K562 (cell line): ENCODE results near the gene TECPR2. TPM values are rescaled to one million over a fixed set of nuclear protein-coding genes. Genes with fewer than 3 reads are reported as not detected.

ENCODE experiments used
- ATF1 ChIP-seq, 2 experiments: fragments of 450-650 bp in 1 of 2; IDR thresholded peaks; 2 replicates each; pipeline ENCODE4 v1.6.1; 2016; ENCODE audit warnings: missing compliant biosample characterization in 1 of 2, missing genetic modification characterization in 1 of 2
- CBFA2T2 ChIP-seq: fragments of 450-650 bp; conservative IDR thresholded peaks from 2 replicates; pipeline ENCODE4 v1.6.1; 2017; ENCODE audit warnings: mild to moderate bottlenecking
- CEBPG ChIP-seq, 3 experiments: fragments of 200-800 bp in 1 of 3; sonication (Bioruptor generic) in 1 of 3; sonication (generic) in 1 of 3; formaldehyde crosslinking in 1 of 3; IDR thresholded peaks in 2 of 3; conservative IDR thresholded peaks in 1 of 3; 2 replicates each; pipeline versions ENCODE4 v1.6.1 to v1.8.0; 2016 to 2022; ENCODE audit warnings: missing compliant biosample characterization in 2 of 3, missing genetic modification characterization in 2 of 3, mild to moderate bottlenecking in 1 of 3, missing genetic modification reagents in 1 of 3
- CHCHD3 ChIP-seq: fragments of 250-450 bp; sonication (Bioruptor Pico); IDR thresholded peaks from 2 replicates; pipeline ENCODE4 v2.1.2; 2022; ENCODE audit warnings: mild to moderate bottlenecking
- polyA plus RNA-seq, 8 experiments: library from polyadenylated mRNA; depleted of rRNA in 4 of 8; stranded (reverse) in 5 of 8; unstranded in 3 of 8; fragments of >200 nt; fragmentation: Nextera tagmentation in 2 of 8; fragmentation: Illumina TruSeq in 1 of 8; extraction: Ambion mirVana in 2 of 8; extraction: Trizol in 1 of 8; gene quantifications; 2 replicates each; pipeline versions ENCODE4 v1.2.1 to v1.2.3, GENCODE V29; 2011 to 2014; ENCODE audit warnings: inconsistent platforms in 1 of 8, missing spikeins in 1 of 8
- total RNA-seq, 7 experiments: library from RNA; depleted of rRNA in 6 of 7; stranded (reverse); fragments of >200 nt in 6 of 7; fragmentation: Illumina TruSeq in 2 of 7; extraction: Trizol in 2 of 7; gene quantifications; 2 replicates each; pipeline versions ENCODE4 v1.2.1 to v1.2.3, GENCODE V29; 2011 to 2021; ENCODE audit warnings: low replicate concordance in 1 of 7
- TF ChIP-seq, protein P1 (sequence below): fragments of 250-450 bp; sonication (Bioruptor Pico); IDR thresholded peaks from 2 replicates; pipeline ENCODE4 v1.4.0; 2020; ENCODE audit warnings: mild to moderate bottlenecking, moderate library complexity, borderline replicate concordance
- TF ChIP-seq, protein P2 (sequence below): fragments of 250-450 bp; sonication (Bioruptor Pico); IDR thresholded peaks from 2 replicates; pipeline ENCODE4 v1.5.0; 2021; ENCODE audit warnings: mild to moderate bottlenecking, moderate library complexity
- TF ChIP-seq, protein P3 (sequence below): fragments of 250-450 bp; sonication (Bioruptor Pico); IDR thresholded peaks from 2 replicates; pipeline ENCODE4 v1.9.0; 2021; ENCODE audit warnings: mild to moderate bottlenecking, inconsistent platforms
- TF ChIP-seq, protein P4 (sequence below): fragments of 250-450 bp; sonication (Bioruptor Pico); IDR thresholded peaks from 2 replicates; pipeline ENCODE4 v1.4.0; 2020

TECPR2 gene
- total and polyA plus RNA-seq, 9 of the 15 experiments (the other 6 are each of a cell fraction or from before 2014, with no cell fraction given): 0.04 to 3.0 (median 0.83) TPM

DNA sequence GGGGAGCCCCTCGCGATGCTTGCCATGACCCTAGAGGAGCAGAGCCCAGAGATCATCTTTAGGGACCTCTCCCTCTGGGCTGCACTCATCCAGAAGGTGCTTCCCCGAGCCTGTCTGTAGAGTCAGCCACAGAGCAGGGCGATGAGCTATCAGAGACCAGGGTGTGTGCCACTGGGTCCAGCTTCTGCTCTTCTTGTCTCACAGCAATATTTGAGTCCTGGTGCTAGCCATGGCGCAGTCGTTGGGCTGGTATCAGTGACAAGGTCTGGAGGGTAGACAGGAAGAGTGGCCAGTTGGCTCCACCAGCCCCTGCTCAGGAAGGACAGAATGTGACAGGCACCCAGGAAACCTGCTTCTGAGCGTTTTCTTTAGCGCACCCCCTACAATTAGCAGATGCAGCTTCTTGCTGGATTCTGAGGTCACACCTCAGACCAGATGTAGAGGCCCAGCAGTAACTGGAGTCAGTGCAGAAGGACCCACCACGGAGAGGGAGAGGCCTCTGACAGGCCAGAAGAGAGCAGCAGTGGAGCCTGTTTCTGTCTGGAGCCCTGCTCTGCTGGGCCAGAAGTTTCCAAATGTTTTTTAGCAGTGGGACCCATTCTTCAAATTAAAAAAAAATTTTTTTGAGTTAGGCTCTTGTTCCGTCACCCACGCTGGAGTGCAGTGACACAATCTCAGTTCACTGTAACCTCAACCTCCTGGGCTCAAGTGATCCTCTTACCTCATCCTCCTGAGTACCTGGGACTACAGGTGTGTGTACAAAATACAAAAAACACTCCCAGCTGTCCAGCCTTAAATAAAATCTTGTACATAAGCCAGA is 123.2 kb downstream of the TECPR2 start (continued):
- TF ChIP-seq, protein P1, sequence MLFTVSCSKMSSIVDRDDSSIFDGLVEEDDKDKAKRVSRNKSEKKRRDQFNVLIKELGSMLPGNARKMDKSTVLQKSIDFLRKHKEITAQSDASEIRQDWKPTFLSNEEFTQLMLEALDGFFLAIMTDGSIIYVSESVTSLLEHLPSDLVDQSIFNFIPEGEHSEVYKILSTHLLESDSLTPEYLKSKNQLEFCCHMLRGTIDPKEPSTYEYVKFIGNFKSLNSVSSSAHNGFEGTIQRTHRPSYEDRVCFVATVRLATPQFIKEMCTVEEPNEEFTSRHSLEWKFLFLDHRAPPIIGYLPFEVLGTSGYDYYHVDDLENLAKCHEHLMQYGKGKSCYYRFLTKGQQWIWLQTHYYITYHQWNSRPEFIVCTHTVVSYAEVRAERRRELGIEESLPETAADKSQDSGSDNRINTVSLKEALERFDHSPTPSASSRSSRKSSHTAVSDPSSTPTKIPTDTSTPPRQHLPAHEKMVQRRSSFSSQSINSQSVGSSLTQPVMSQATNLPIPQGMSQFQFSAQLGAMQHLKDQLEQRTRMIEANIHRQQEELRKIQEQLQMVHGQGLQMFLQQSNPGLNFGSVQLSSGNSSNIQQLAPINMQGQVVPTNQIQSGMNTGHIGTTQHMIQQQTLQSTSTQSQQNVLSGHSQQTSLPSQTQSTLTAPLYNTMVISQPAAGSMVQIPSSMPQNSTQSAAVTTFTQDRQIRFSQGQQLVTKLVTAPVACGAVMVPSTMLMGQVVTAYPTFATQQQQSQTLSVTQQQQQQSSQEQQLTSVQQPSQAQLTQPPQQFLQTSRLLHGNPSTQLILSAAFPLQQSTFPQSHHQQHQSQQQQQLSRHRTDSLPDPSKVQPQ (CRISPR knock-in tag): no peak
- TF ChIP-seq, protein P2, sequence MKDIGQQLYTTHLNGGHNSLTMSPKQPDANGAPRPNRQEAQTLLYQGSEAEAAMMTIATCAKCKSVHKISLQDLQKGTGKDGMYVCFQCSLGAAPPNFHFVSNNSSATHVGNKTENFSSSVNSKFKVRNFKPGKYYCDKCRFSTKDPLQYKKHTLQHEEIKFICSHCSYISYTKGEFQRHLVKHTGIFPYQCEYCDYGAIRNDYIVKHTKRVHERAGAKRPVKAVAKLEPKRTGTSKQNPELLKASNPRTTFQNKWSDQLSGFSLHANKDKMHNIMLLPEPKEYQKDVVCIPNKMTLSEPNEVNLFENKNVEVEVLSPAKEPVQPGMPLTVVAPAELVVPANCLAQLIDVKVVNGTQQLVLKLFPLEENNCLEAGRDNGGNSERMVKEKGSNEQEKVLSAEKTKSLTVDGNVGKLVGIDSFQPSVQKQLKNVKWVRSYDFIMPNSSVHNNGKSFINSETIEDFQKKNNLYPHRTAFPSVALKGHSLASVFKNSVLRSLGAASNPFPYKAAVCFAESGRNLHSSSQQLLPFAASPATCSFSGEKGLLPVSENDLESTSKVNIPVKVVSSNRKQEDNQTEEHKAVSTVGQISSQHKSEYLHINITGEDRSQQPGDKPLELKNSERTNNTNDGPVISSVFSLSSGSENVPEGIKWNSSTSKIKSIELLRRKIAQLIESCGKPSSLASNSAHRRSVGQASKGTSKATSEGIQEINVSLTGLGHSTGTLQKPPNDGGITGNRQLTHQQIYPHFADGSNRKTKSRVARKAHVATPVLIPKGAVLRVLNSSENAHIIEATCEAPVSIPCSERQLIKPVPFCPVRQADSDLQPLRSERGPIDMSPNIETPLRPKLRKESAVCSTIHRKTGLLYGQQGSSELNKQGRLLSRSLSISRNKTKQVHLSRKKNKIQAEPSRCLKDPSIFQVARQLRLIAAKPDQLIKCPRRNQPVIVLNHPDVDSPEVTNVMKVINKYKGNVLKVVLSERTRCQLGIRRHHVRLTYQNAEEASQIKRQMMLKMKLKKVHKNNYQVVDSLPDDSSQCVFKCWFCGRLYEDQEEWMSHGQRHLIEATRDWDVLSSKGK: no peak
- TF ChIP-seq, protein P3, sequence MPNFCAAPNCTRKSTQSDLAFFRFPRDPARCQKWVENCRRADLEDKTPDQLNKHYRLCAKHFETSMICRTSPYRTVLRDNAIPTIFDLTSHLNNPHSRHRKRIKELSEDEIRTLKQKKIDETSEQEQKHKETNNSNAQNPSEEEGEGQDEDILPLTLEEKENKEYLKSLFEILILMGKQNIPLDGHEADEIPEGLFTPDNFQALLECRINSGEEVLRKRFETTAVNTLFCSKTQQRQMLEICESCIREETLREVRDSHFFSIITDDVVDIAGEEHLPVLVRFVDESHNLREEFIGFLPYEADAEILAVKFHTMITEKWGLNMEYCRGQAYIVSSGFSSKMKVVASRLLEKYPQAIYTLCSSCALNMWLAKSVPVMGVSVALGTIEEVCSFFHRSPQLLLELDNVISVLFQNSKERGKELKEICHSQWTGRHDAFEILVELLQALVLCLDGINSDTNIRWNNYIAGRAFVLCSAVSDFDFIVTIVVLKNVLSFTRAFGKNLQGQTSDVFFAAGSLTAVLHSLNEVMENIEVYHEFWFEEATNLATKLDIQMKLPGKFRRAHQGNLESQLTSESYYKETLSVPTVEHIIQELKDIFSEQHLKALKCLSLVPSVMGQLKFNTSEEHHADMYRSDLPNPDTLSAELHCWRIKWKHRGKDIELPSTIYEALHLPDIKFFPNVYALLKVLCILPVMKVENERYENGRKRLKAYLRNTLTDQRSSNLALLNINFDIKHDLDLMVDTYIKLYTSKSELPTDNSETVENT (CRISPR knock-in tag): no peak
- no peak for TF ChIP-seq CHCHD3 (CRISPR knock-in tag)
- no peak for TF ChIP-seq CBFA2T2
- no peak for TF ChIP-seq CEBPG (CRISPR knock-in tag; IDR thresholded peaks at IDR 0.05)
- TF ChIP-seq CEBPG (tag; conservative IDR thresholded peaks at IDR 0.05 in 1 of 2, IDR thresholded peaks at IDR 0.05 in 1 of 2): no peak
- TF ChIP-seq ATF1 (CRISPR knock-in tag; IDR thresholded peaks at IDR 0.05): no peak
- no peak for TF ChIP-seq ATF1 (tag; IDR thresholded peaks at IDR 0.05)
- TF ChIP-seq, protein P4, sequence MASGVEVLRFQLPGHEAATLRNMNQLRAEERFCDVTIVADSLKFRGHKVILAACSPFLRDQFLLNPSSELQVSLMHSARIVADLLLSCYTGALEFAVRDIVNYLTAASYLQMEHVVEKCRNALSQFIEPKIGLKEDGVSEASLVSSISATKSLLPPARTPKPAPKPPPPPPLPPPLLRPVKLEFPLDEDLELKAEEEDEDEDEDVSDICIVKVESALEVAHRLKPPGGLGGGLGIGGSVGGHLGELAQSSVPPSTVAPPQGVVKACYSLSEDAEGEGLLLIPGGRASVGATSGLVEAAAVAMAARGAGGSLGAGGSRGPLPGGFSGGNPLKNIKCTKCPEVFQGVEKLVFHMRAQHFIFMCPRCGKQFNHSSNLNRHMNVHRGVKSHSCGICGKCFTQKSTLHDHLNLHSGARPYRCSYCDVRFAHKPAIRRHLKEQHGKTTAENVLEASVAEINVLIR (CRISPR knock-in tag): no peak
